ELR (cell line): ENCODE results near the gene CETP.
"Not testable (repeated sequence)": the region's sequence is repeated elsewhere in the genome, so short reads cannot be mapped to it uniquely, and the experiment has no call there.

ENCODE experiments used
- DNase-seq: peaks from one replicate; pipeline ENCODE4 v3.0.0-alpha.2; 2015; ENCODE audit warnings: low read depth

CETP gene

DNA sequence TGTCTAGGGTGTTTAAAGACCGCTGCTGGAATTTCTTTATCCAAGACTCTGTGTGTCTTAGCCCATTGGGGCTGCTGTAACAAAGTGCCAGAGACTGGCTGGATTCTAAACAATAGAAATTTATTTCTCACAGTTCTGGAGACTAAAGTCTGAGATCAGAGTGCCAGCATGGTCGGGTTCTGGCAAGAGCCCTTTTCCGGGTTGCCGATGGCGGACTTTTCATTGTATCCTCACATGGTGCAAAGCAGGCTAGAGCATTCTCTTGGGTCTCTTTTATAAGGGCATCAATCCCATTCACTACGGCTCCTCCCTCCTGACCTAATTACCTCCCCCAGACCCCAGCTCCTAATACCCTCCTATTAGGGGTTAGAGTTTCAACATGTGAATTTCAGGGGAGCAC is 37.1 kb downstream of the CETP start:
- no peak for DNase-seq

GRCh38 chr16:56999409-57000270 is 37.9 kb downstream of the CETP start:
- DNase-seq: no peak

DNA sequence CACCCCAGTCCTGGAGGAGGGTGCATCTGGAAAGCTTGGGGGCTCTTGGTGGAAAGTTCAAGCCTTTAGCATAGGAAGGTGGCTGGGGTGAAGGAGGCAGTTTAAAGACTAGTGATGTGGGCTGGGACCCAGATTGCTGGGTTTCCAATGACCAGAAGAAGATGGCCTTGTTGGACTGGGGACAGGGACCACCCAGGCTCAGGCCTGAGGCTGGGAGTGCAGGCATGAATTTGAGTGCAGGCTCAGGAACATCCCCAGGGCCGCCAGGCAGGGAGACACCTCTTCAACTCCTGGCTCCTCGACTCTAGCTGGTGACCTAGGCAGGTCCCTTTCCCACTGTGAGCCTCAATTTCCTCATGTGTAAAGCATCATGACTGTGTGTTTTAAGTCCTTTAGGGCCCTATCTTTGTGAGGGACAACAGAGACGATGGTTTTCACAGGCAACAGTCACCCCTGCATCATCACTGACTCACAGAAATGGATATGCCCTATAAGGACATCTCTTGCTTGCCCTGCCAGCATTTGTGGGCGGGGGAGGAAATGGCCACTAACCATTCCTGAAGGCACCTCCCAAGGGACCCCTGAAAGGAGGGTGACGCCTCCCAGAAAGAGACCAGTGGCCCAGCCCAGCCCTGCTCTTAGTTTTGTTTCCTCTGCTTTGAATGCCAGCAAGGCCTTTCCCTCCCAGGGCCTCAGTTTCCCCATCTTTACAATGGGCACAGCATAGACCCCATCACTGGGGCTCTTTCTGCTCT is 38.7 kb downstream of the CETP start:
- DNase-seq: peak; percentile 96

DNA sequence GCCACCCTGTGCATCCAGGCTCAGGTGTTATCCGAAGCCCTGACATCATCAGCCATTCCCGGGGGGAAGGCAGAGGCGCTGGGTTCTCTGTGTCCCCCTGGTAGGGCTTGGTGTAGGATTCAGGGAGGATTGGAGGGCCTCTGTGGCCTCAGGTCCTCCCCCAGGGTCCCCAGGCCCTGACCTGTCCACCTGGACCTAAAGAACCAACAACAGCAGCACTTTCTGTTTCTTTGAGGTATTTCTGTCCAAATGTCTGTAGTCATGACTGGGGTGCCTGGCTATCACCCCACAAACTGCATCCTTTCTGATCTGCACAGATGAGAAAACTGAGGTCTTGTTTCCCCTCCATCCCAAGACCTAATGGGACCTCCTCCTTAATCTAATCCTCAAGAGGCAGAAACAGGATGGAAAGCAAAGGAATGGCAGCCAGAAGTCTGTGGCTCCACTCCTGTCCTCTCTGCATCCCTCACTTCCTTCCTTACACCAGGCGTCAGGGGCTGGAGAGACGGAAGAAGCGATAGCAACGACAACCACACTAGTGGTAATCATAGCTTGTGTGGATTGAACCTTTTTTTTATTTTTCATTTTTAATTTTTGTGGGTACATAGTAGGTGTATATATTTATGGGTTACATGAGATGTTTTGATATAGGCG is 39.4 kb downstream of the CETP start:
- no peak for DNase-seq

GRCh38 chr16:57003439-57004386 is 42.0 kb downstream of the CETP start:
- DNase-seq: no peak

- no peak for DNase-seq
These were observed 42.9 kb downstream of the CETP start for GRCh38 chr16:57004387-57005250.

DNA sequence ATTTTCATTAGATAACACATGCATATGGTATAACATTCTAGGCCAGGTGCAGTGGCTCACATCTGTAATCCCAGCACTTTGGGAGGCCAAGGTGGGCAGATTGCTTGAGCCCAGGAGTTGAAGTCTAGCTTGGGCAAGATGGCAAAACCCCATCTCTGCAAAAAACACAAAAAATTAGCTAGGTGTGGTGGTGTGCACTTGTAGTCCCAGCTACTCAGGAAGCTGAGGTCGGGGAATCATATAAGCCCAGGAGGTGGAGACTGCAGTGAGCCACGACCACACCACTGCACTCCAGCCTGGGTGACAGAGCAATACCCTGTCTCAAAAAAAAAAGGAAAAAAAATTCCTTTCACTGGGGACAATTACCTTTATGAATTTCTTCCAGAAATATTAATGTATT is 43.8 kb downstream of the CETP start:
- DNase-seq: not testable (repeated sequence)

DNA sequence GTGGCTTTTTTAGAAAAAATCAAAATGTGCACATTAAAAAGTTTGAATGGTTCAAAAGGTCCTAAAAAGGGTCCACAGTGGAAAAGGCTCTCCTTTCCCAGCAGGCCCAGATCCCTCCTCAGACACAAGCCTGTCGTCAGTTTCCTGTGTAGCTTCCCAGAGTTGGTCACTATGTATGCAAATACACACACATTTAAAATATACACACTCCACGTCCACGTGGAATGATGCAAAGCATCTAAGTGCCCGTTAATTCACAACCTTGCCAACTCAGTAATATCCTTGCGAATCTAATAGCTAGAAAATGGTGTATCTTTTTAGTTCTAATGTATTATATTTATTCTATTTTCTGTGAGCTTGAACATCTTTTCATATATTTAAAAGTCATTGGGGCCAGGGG is 45.3 kb downstream of the CETP start:
- DNase-seq: no peak

DNA sequence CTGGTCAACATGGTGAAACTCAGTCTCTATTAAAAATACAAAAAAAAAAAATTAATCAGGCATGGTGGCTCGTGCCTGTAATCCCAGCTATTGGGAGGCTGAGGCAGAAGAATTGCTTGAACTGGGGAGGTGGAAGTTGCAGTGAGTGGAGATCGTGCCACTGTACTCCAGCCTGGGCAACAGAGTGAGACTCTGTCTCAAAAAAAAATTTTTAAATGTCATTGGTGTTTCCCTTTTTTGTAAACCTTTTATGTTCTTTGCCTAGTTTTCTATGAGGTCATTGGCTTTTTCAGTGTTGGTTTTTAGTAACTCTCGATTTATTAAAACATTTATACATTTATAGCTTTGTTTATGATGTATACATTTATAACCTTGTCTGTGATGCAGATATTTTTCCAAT is 45.8 kb downstream of the CETP start:
- DNase-seq: no peak

GRCh38 chr16:57008440-57008839 is 46.7 kb downstream of the CETP start:
- DNase-seq: no peak

GRCh38 chr16:57009643-57010170 is 48.0 kb downstream of the CETP start:
- no peak for DNase-seq

DNA sequence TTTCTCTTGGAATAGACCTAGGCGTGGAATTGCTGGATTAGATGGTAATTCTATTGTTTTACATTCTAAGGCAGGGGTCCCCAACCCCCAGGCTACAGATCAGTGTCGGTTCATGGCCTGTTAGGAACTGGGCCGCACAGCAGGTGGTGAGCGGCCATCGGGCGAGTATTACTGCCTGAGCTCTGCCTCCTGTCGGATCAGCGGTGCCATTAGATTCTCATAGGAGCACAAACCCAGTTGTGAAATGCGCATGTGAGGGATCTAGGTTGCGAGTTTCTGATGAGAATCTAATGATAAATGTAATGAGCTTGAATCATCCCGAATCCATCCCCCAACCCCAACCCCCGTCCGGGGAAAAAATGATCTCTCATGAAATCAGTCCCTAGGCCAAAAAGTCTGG is 50.6 kb downstream of the CETP start:
- no peak for DNase-seq

GRCh38 chr16:57013229-57013628 is 51.5 kb downstream of the CETP start:
- DNase-seq: peak; percentile 90

- no peak for DNase-seq
These were observed 52.2 kb downstream of the CETP start for GRCh38 chr16:57013902-57014301.

DNA sequence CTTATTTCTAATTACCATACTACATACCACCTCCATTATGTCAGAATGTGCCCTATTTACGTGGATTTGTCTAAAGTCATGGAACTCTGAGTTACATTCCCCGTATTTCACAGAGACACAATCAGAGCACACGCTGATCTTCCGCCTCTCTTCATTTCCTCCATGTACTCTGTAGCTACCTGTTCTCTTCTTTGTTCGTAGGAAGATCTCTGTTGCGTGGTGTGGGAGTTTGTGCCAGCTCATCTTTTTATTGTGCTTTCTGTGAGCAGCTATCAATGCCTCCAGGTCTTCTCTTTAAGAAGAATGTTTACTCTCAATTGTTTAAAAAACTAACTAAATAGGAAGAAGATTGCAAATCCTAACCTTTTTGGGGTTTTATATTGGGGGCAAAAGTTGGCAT is 54.6 kb downstream of the CETP start:
- no peak for DNase-seq

- DNase-seq: no peak
These were observed 55.1 kb downstream of the CETP start for GRCh38 chr16:57016831-57017230.

DNA sequence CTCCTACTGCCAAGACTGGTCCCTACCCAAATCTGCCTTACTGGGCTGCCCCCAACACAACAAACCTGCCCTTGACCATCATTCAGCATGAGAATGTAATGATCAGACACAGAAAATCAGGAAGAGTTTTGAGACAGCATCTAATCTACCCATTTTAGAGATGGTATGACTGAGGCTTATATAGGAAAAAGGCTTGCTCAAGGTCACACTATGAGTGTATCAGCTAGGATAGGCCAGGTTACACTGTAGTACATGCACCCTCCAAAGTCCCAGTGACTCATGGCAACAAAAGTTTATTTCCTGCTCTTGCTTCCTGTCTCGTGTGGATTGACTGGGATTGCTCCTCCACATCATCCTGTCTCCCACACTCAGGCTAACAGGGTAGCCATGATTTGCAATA is 55.5 kb downstream of the CETP start:
- DNase-seq: peak; percentile 87

DNA sequence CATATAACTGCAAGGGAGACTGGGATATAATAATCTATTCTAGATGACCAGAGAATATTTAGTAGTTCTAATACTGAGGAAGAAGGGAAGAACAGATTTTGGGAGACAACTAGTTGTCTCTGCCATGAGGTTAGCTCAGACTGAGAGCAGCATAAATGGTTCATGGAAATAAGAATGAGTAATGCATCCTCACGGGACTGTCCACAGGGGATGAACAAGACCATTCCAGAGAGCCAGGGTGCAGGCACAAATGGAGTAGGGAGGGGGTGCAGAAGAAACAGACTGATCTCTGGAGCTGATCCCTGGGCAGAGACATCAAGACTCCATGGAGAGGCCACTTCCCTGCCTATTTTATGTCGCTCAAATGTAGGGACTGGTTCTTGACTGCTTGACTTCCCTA is 58.0 kb downstream of the CETP start:
- peak; percentile 43 for DNase-seq

DNA sequence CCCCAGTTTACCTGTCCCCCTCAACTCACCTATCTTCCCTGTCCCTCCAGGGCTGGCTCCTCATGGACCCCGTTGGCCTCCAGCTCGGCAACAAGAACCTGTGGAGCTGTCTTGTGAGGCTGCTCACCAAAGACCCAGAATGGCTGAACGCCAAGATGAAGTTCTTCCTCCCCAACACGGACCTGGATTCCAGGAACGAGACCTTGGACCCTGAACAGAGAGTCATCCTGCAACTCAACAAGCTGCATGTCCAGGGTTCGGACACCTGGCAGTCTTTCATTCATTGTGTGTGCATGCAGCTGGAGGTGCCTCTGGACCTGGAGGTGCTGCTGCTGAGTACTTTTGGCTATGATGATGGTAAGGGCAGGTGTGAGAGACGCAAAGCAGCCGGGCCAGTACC is 58.9 kb downstream of the CETP start:
- no peak for DNase-seq

- no peak for DNase-seq
These were observed 60.0 kb downstream of the CETP start for GRCh38 chr16:57021757-57022156.

DNA sequence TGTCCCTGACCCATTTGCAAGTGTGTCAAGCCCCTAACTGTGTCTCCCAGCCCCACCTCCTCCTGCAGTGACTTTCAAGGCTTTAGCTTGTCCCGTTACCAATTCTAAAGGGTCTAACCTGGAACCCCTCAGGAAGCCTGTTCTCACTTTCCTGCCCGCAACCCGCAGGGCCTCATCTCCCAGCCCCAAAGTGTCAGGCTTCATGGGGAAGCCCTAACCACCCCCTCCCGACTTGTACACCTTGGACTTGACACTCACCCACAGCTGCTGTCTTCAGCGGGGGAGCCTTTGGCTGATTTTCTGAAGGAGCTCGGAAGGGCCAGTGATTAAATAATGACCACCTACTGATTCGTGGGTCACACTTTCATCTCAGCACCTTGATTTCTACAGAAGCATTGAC is 60.7 kb downstream of the CETP start:
- no peak for DNase-seq
